Measurements from ENCODE around the gene FRMD4A.
"Not testable (repeated sequence)": the region's sequence is repeated elsewhere in the genome, so short reads cannot be mapped to it uniquely, and the experiment has no call there.

The FRMD4A gene

DNA sequence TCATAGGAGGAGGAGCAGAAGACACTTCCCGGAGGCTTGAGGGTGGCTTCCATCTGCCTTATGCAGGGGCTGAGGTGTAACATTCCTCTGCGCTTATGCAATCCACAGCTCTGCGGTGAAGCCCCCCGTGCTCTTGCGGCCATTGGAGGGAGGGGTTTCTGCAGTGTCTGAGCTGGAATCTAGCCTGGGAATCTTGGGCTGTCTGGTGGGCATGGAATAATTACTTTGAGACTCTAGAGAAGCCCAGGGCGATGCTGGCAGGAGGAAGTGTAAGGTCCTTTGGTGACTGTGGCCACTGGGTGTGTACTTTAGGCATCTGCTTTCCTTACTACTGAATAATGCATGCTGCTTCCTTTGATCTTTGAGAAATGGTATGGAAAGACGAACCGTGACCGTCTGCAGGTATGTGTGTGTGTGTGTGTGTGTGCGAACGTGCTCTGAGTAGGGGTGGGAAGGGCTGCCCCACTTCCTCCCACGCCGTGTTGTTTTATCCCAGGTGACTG, 563.0 kb downstream of the FRMD4A start:
- no peak overlapping the region for H3K4me3 ChIP-seq (ENCODE audit: low read depth in 1 of 5, low read length in 5 of 5)
- H3K9ac ChIP-seq (ENCODE audit: low read length in 5 of 5) = no peak overlapping the region
- no peaks in the 10 kb centered on the region for H3K9me3 ChIP-seq (ENCODE audit: control insufficient read depth in 5 of 5, low read length in 5 of 5)
- H3K27me3 ChIP-seq (ENCODE audit: control insufficient read depth in 5 of 5, insufficient read depth in 4 of 5, low read length in 5 of 5) = no peaks in the 10 kb centered on the region
- H3K36me3 ChIP-seq (ENCODE audit: control insufficient read depth in 5 of 5, insufficient read depth in 5 of 5, low read length in 5 of 5) = peaks cover 0 to 27% (median 16%) of the 10 kb centered on the region in 5 donors
- peaks cover 0 to 7% (median 3%) of the 10 kb centered on the region in 5 donors for H3K4me1 ChIP-seq (ENCODE audit: control insufficient read depth in 5 of 5, insufficient read depth in 5 of 5, low read length in 5 of 5)
- H3K27ac ChIP-seq (ENCODE audit: low read depth, low read length) = no peak overlapping the region

DNA sequence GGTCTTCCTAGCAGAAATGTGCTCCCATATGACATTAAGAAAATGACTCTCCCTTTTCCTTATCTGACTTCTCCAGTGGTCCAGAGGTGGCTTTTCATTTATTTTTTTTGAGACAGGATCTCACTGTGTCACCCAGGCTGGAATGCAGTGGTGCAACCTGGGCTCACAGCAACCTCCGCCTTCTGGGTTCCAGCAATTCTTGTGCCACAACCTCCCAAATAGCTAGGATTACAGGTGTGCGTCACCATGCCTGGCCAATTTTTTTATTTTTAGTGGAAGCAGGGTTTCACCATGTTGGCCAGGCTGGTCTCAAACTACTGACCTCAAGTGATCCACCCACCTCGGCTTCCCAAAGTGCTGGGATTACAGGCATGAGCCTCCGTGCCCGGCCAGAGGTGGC, 563.6 kb downstream of the FRMD4A start:
- not testable (repeated sequence) for H3K4me3 ChIP-seq (ENCODE audit: low read depth in 1 of 5, low read length in 5 of 5); H3K4me1 ChIP-seq (ENCODE audit: control insufficient read depth in 5 of 5, insufficient read depth in 5 of 5, low read length in 5 of 5); H3K9me3 ChIP-seq (ENCODE audit: control insufficient read depth in 5 of 5, low read length in 5 of 5); H3K27ac ChIP-seq (ENCODE audit: low read depth, low read length); H3K27me3 ChIP-seq (ENCODE audit: control insufficient read depth in 5 of 5, insufficient read depth in 4 of 5, low read length in 5 of 5); H3K9ac ChIP-seq (ENCODE audit: low read length in 5 of 5)
- peaks cover 0 to 33% (median 19%) of the 10 kb centered on the region in 5 donors for H3K36me3 ChIP-seq (ENCODE audit: control insufficient read depth in 5 of 5, insufficient read depth in 5 of 5, low read length in 5 of 5)

DNA sequence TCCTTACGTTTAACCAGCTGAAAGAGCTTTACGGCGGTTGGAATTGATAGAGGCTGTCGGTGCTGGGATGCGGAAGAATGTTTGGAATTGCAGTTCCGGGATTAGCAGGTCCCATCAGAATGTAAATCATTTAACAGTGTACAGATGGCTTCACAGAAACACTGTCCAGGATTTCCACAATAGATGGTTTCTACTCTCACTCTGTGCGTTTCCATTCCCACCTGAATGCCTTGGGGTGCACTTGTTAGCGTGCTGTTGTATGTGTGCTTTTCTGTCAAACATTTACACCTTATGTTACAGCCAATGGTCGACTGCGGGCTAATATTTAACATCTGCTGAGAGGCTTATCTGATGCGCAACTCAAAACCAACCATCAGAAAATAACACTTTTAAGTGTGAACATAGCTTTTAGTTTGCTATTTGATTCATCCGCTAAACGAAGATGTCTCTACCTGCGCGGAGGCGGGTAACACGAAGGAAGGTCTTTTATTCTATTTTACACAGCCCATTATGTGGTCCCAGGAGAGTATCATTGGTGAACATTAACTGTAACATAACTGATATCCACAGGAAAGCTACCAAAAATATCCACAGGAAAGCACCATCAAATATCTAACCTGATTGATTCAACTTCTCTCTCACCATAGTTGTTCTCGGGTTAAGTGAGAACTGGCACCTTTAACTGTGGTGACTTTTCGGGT, 564.9 kb downstream of the FRMD4A start:
- Histone ChIP-seq H3K9me3 (ENCODE audit: control insufficient read depth in 5 of 5, low read length in 5 of 5) (no peaks in the 10 kb centered on the region), H3K4me3 (ENCODE audit: low read depth in 1 of 5, low read length in 5 of 5) (no peak overlapping the region), H3K27me3 (ENCODE audit: control insufficient read depth in 5 of 5, insufficient read depth in 4 of 5, low read length in 5 of 5) (no peaks in the 10 kb centered on the region), H3K36me3 (ENCODE audit: control insufficient read depth in 5 of 5, insufficient read depth in 5 of 5, low read length in 5 of 5) (peaks cover 10 to 37% (median 25%) of the 10 kb centered on the region in 5 donors), H3K9ac (ENCODE audit: low read length in 5 of 5) (no peak overlapping the region), H3K4me1 (ENCODE audit: control insufficient read depth in 5 of 5, insufficient read depth in 5 of 5, low read length in 5 of 5) (peaks cover 0 to 7% (median 3%) of the 10 kb centered on the region in 5 donors), H3K27ac (ENCODE audit: low read depth, low read length) (no peak overlapping the region)

DNA sequence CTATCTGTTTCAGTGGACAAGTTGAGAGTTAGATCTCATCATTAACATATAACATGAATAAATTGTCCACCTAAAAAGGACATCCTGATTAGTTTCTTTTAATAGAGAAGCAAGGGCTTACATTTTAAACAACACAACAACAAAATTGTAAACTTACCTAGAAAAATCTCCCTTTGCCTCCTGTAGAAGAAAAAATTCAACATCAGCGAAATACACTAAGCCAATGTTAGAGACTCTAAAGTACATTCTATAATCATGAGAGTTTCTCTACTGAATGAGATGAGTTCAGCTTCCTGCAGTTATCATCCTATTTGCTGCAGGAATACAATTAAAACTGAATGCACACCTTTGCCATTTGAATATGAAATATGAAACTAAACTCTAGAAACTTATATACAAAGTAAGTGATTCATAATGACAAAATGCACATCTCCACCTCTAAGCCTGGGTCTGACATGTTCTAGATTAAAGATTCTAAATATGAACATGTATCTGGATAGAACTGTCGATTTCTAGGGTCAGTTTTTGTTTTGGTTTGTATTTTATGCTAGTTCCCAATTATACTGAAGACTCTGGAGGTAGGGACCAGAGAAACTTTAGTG, 569.1 kb downstream of the FRMD4A start:
- Histone ChIP-seq H3K4me3 (ENCODE audit: low read depth in 1 of 5, low read length in 5 of 5) (no peak overlapping the region), H3K9me3 (ENCODE audit: control insufficient read depth in 5 of 5, low read length in 5 of 5) (no peaks in the 10 kb centered on the region), H3K4me1 (ENCODE audit: control insufficient read depth in 5 of 5, insufficient read depth in 5 of 5, low read length in 5 of 5) (peaks cover 0 to 5% (median 4%) of the 10 kb centered on the region in 5 donors), H3K9ac (ENCODE audit: low read length in 5 of 5) (no peak overlapping the region), H3K36me3 (ENCODE audit: control insufficient read depth in 5 of 5, insufficient read depth in 5 of 5, low read length in 5 of 5) (peaks cover 13 to 37% (median 17%) of the 10 kb centered on the region in 5 donors), H3K27ac (ENCODE audit: low read depth, low read length) (no peak overlapping the region), H3K27me3 (ENCODE audit: control insufficient read depth in 5 of 5, insufficient read depth in 4 of 5, low read length in 5 of 5) (no peaks in the 10 kb centered on the region)

DNA sequence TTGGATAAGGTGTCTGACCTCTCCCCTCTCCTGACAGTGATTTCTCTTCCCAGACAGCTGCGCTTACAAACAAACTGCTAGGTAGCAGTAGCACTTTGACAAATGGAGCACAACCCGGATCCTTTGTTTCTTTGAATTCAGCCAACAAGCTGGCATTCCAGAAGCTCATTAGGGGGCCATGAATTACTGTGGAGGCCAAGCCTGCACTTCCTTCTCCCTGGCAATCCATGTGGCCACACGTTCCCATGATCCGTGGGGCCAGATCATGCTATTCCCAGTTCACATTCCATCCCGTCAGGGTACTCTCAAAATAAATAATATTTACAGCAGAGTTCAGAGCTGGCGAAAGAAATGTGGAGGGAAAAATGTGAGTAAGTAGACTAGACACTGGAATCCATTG, 571.6 kb downstream of the FRMD4A start:
- Histone ChIP-seq H3K4me3 (ENCODE audit: low read depth in 1 of 5, low read length in 5 of 5) (no peak overlapping the region), H3K36me3 (ENCODE audit: control insufficient read depth in 5 of 5, insufficient read depth in 5 of 5, low read length in 5 of 5) (peaks cover 13 to 35% (median 14%) of the 10 kb centered on the region in 5 donors), H3K27me3 (ENCODE audit: control insufficient read depth in 5 of 5, insufficient read depth in 4 of 5, low read length in 5 of 5) (no peaks in the 10 kb centered on the region), H3K4me1 (ENCODE audit: control insufficient read depth in 5 of 5, insufficient read depth in 5 of 5, low read length in 5 of 5) (peaks cover 0 to 5% (median 4%) of the 10 kb centered on the region in 5 donors), H3K9me3 (ENCODE audit: control insufficient read depth in 5 of 5, low read length in 5 of 5) (no peaks in the 10 kb centered on the region), H3K9ac (ENCODE audit: low read length in 5 of 5) (no peak overlapping the region), H3K27ac (ENCODE audit: low read depth, low read length) (no peak overlapping the region)

DNA sequence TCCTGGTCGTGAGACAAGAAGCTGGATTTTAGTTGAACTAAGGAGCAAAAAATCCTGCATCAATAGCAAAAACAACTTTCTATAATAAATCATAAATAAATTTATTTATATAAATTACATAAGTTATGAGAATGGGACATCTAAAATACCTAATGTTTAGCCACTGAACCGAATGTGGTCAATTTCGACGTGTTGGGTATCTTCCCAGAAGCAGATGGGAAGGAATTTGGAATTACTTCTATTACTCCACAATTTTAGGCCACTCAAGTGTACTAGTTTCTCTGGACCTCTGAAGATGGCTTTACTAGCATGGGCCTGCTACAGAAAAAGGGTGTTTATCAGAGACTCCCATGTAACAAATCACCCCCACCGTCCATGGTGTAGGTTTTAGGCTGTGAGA, 572.0 kb downstream of the FRMD4A start:
- Histone ChIP-seq H3K27ac (ENCODE audit: low read depth, low read length) (no peak overlapping the region), H3K36me3 (ENCODE audit: control insufficient read depth in 5 of 5, insufficient read depth in 5 of 5, low read length in 5 of 5) (peaks cover 13 to 35% (median 14%) of the 10 kb centered on the region in 5 donors), H3K4me1 (ENCODE audit: control insufficient read depth in 5 of 5, insufficient read depth in 5 of 5, low read length in 5 of 5) (peaks cover 0 to 5% (median 4%) of the 10 kb centered on the region in 5 donors), H3K9me3 (ENCODE audit: control insufficient read depth in 5 of 5, low read length in 5 of 5) (no peaks in the 10 kb centered on the region), H3K9ac (ENCODE audit: low read length in 5 of 5) (no peak overlapping the region), H3K27me3 (ENCODE audit: control insufficient read depth in 5 of 5, insufficient read depth in 4 of 5, low read length in 5 of 5) (no peaks in the 10 kb centered on the region), H3K4me3 (ENCODE audit: low read depth in 1 of 5, low read length in 5 of 5) (no peak overlapping the region)

DNA sequence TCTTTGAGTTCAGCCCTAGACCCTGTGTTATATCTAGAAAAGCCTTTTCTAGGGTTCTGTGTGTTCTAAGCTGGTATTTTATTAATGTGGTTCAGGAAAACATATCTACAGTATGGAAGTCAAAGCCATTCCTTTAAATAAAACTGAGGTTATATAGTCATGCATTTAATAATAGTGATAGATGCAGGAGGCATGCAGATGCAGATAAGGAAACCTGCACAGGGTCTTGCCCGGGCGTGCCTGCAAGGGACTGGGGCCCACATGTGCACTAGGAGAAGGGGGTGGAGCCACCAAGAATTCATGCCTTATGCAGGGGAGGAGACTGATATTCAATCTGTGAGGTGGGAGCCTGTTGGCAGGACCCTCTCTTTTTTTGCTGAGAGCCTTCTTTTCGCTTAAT, 572.4 kb downstream of the FRMD4A start:
- H3K9me3 ChIP-seq (ENCODE audit: control insufficient read depth in 5 of 5, low read length in 5 of 5) = no peaks in the 10 kb centered on the region
- peak overlapping the region; percentile 4 for H3K27ac ChIP-seq (ENCODE audit: low read depth, low read length)

DNA sequence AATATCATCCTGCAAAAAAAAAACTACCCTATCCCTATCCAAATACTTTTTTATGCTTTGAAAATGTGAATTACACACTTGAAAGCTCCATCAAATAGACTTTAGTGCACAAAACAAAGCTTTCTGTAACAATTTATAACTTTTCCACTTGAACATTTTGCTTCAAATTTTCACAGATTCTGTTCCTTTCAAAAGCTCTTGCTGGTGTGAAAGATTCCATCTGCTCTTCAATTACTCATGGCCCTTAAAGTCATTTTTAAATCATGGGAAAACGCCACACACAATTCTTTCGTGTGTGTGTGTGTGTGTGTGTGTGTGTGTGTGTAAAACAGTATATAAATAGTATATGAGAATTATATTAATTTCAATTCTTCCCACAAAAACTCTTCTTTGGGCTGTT, 576.4 kb downstream of the FRMD4A start:
- H3K27ac ChIP-seq (ENCODE audit: low read depth, low read length) = no peak overlapping the region
- H3K36me3 ChIP-seq (ENCODE audit: control insufficient read depth in 5 of 5, insufficient read depth in 5 of 5, low read length in 5 of 5) = peaks cover 0 to 34% (median 15%) of the 10 kb centered on the region in 5 donors
- no peak overlapping the region for H3K4me3 ChIP-seq (ENCODE audit: low read depth in 1 of 5, low read length in 5 of 5)
- H3K27me3 ChIP-seq (ENCODE audit: control insufficient read depth in 5 of 5, insufficient read depth in 4 of 5, low read length in 5 of 5) = no peaks in the 10 kb centered on the region
- H3K9ac ChIP-seq (ENCODE audit: low read length in 5 of 5) = peak overlapping the region in 1 of 5 donors; percentile 0
- no peaks in the 10 kb centered on the region for H3K9me3 ChIP-seq (ENCODE audit: control insufficient read depth in 5 of 5, low read length in 5 of 5)
- peaks cover 0 to 5% (median 4%) of the 10 kb centered on the region in 5 donors for H3K4me1 ChIP-seq (ENCODE audit: control insufficient read depth in 5 of 5, insufficient read depth in 5 of 5, low read length in 5 of 5)

More for the DNA sequence above, 572.4 kb downstream of the FRMD4A start:
- Histone ChIP-seq H3K4me1 (ENCODE audit: control insufficient read depth in 5 of 5, insufficient read depth in 5 of 5, low read length in 5 of 5) (peaks cover 0 to 5% (median 4%) of the 10 kb centered on the region in 5 donors), H3K27me3 (ENCODE audit: control insufficient read depth in 5 of 5, insufficient read depth in 4 of 5, low read length in 5 of 5) (no peaks in the 10 kb centered on the region), H3K36me3 (ENCODE audit: control insufficient read depth in 5 of 5, insufficient read depth in 5 of 5, low read length in 5 of 5) (peaks cover 13 to 35% (median 14%) of the 10 kb centered on the region in 5 donors), H3K9ac (ENCODE audit: low read length in 5 of 5) (no peak overlapping the region), H3K4me3 (ENCODE audit: low read depth in 1 of 5, low read length in 5 of 5) (no peak overlapping the region)

DNA sequence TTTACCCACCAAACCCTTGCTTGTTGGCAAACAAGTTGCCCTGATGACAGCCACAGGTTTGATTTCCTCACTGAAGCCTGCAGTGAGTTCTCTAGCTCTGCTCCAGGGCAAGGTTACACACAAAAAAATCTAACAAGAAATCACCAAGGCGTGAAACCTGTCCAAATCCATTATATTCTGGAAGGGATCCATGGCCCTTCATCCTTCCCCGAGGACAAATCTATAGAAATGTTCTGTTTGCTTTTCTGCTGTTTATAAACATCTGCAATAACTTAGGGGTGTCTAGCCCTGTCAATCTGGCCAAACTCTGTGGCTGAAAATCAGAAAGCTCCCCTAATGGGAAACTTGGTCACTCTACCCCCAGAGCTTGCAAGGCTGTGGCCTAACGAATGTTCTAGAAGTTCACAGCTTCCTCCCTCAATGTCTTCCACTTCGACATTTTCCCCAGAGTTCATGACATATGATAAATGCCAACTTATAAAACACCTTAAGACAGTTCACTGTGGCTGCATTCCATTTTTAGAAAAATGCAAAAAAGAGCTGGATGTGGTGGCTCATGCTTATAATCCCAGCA, 579.4 kb downstream of the FRMD4A start:
- no peak overlapping the region for H3K27ac ChIP-seq (ENCODE audit: low read depth, low read length)
- H3K4me1 ChIP-seq (ENCODE audit: control insufficient read depth in 5 of 5, insufficient read depth in 5 of 5, low read length in 5 of 5) = peaks cover 0 to 4% (median 0%) of the 10 kb centered on the region in 5 donors
- H3K4me3 ChIP-seq (ENCODE audit: low read depth in 1 of 5, low read length in 5 of 5) = no peak overlapping the region
- H3K9ac ChIP-seq (ENCODE audit: low read length in 5 of 5) = no peak overlapping the region
- H3K9me3 ChIP-seq (ENCODE audit: control insufficient read depth in 5 of 5, low read length in 5 of 5) = no peaks in the 10 kb centered on the region
- H3K27me3 ChIP-seq (ENCODE audit: control insufficient read depth in 5 of 5, insufficient read depth in 4 of 5, low read length in 5 of 5) = no peaks in the 10 kb centered on the region
- H3K36me3 ChIP-seq (ENCODE audit: control insufficient read depth in 5 of 5, insufficient read depth in 5 of 5, low read length in 5 of 5) = peaks cover 0 to 46% (median 17%) of the 10 kb centered on the region in 5 donors
